Skin epidermis (tissue), 12 donors: Measurements from ENCODE around the gene TRIM42.
A peak's percentile ranks its signal among the peaks of the same experiment; 100 is the strongest.

ENCODE experiments used
- H3K27ac ChIP-seq, 21 experiments: fragments of 200-600 bp; sonication (generic) in 11 of 21; one replicate each; pipeline ENCODE4 v1.5.0; 2020; ENCODE audit warnings: mild to moderate bottlenecking in 3 of 21, inconsistent platforms in 2 of 21, moderate library complexity in 2 of 21
- H3K4me3 ChIP-seq, 7 experiments: fragments of 200-600 bp; sonication (generic) in 2 of 7; one replicate each; pipeline ENCODE4 v1.5.0; 2020; ENCODE audit warnings: inconsistent platforms in 2 of 7, mild to moderate bottlenecking in 2 of 7, moderate library complexity in 1 of 7

TRIM42 gene

DNA sequence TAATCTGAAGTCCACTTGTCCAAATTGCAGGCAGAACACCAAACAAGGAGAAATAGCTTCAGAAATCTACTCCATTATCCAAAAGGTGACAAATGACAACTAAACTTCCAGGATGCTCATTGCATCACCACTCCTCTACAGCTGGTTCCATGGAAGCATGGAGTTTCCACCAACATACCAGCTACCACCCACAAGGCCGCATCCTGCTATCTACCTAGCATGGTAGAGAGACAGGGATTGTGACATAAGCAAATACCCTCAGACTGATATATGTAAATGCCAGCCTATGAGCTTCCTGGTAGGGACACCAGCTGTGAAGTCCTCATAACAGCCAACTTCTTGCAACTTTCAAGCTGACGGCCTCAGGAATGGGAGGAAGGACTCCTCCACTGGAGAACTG, at the start of gene TRIM42:
Gene TRIM42 (plus strand): TSS at position 301 of the 400 bp plus-strand sequence. CDS start 166 bp downstream, outside the sequence.
- Histone ChIP-seq H3K4me3 (no peak within 1 kb of the TSS), H3K27ac (no peak within 1 kb of the TSS)

DNA sequence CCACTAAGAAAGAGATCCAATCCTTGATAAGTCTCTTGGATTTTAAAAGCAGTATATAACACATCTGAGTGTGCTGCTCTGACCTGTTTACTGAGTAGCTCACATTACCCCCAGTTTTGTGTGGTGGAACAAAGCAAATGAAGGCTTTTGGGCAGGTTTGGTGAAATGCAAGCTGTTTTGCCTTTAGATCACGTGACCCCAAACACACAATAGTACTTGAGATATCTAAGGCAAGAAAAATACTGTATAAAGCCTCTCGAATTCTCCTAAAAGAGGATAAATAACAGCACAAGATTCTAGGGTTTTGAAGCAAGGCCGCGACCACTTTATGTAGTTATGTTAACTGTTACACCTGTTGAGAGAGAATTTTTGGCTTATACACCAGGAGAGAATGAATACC, 49.3 kb upstream of the TRIM42 start:
- Histone ChIP-seq H3K4me3 (no peak overlapping the region), H3K27ac (no peak overlapping the region)

DNA sequence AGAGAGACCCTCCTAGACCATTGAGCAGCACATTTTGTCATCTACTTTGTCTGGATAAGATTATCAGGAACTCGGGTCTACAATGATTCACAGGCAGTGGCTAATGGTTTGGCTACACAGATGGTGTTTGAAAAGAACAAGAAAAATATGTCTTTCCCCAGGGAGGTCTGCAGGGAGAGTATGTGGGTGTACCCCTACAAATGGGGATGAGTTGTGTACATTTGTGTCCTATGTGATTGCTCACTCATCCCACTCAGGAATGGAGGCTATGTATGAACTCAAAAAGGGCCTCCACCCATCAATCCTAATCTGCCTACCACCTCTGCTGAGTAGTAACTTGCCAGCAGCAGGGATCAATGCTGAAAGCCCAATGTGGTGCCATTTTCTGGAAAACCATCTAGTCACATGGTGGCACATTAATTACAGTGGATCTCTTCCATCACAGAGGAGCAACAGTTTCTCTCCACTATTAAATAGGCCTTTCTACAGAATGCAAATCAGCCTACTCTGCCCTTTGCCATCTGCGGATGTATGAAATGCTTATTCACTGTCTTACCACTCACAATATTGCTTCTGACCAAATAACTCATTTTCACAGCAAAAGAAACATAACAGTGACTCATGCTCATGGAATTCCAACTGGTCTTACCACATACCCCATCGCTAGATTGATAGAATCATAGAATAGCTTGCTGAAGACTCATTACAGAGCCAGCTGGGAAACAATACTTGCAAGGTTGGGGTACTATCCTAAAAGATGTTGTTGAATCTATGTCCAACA, 48.3 kb upstream of the TRIM42 start:
- no peak overlapping the region for H3K27ac ChIP-seq
- H3K4me3 ChIP-seq = no peak overlapping the region

DNA sequence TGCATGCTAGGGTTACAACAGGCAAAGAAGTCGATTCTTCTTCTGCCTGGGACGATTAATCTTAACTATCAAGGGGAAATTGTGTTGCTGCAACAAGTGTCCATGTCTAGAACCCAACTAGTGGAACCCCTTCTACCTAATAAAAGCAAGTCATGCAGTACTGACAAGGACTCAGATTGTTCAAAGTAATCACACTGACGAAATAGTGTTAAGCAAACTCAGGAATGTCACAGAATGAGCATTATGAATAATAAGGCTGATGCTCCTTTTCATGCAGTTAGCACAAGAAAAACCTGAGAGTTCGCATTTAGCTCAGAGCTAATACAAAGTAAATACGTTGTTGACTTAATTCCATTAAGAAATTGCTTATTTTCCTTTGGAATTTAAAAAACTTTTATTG, 47.5 kb upstream of the TRIM42 start:
- Histone ChIP-seq H3K27ac (no peak overlapping the region), H3K4me3 (no peak overlapping the region)

DNA sequence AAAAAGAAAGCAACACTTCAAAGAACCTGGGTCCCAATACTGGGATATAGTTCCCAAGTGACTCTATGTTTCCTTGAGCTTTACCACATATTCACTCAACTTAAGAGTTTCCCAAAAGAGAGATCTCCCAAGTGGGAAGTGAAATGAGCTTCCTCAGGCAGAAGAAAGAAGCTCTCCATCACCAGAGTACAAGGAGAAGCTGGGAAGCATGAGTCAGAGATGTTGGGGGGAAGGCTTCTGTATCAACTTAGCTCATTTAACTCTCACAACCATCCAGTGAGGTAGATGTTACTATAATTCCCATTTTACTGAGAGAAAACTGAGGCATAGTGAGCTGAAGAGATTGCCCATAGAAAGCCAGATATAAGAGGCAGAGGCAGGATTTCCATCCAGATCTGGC, 47.0 kb upstream of the TRIM42 start:
- H3K27ac ChIP-seq = no peak overlapping the region
- H3K4me3 ChIP-seq = no peak overlapping the region

DNA sequence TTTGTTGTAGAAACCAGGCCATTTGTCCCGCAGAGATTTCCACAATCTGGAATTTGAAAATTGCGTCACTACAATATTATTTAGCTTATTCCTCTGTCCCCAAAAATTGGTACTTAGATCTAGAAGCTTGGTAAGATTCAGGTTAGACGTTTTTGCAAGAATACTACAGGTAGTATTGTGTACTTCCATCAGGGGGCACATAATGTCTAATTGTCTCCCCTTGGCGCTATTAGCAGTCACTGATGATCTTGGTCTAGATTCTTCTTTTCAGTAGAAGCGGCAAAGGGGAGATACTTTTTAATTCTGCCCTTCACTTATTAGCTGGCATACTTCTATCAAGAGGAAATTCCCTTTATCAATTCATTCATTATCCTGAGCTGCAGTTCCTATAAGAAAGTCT, 42.6 kb upstream of the TRIM42 start:
- Histone ChIP-seq H3K27ac (no peak overlapping the region), H3K4me3 (no peak overlapping the region)

DNA sequence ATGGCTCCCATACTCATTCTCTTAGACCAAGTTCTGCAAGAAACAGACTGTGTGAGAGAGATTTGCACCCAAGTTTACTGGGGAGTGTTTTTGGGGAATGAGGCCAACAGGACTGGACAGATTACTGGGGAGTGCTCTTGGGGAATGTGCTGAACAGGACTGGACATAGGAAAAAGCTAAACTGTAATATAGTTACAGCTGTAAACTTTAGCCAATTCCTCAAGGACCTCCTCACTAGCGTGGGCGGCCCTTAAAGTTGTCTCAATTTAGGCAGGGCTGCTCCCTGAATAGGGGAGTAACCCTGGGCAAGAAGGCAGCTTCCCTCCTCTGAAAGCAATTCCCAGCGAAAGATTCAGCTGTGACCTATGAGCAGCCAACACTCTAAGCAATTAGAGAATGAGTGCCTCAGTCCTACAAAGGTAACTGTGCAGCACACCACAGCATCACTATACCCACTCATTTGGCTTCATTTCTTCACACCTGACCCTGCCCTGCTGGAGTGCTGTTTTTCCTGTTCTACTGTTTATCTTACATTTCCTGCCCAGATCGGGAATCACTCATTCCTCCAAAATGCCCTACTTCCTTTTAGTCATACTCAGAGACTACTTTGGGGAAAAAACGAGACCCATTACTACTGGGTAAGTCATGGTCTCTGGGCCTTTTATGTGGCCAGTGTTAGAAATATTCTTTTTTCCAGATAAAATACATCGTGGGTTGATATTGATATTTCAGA, 41.3 kb upstream of the TRIM42 start:
- no peak overlapping the region for H3K27ac ChIP-seq
- no peak overlapping the region for H3K4me3 ChIP-seq

DNA sequence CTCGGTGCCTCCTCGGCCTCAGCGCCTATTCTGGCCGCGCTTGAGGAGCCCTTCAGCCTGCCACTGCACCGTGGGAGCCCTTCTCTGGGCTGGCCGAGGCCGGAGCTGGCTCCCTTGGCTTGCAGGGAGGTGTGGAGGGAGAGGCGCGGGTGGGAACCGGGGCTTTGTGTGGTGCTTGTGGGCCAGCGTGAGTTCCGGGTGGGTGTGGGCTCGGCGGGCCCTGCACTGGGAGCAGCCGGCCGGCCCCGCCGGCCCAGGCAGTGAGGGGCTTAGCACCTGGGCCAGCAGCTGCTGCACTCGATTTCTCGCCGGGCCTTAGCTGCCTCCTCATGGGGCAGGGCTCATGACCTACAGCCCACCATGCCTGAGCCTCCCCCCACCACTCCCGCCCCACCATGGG, 26.6 kb upstream of the TRIM42 start:
- Histone ChIP-seq H3K27ac (no peak overlapping the region), H3K4me3 (no peak overlapping the region)

DNA sequence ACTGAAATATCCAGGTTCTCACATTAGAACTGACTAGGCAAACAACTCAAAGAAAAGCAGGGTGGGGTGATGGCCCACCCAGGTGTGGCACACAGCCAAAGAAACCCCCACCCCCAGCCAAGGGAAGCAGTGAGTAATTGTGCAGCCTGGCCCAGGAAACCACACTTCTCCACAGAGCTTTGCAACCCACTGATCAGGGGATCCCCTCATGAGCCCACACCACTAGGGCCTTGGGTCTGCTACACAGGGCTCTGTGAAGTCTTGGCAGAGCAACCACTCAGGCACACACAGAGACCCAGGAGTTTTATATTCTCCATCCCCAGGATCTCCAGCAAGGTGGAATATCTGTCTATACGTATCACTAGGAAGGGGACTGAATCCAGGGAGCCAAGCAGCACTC, 22.2 kb upstream of the TRIM42 start:
- Histone ChIP-seq H3K27ac (no peak overlapping the region), H3K4me3 (no peak overlapping the region)

DNA sequence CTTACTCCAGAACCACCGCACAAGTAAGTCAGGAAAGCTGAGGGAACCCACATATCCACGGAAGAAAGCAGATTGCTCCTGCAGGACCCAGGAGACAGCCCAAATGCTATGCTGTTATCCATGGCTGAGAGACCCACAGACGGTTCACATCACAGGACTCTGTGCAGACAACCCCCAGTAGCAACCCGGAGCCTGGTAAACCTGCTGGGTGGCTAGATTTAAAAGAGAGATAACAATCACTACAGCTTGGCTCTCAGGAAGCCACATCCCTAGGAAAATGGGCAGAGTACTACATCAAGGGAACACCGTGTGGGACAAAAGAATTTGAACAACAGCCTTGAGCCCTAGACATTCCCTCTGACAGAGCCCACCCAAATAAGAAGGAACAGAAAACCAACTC, 13.8 kb upstream of the TRIM42 start:
- no peak overlapping the region for H3K4me3 ChIP-seq
- no peak overlapping the region for H3K27ac ChIP-seq

DNA sequence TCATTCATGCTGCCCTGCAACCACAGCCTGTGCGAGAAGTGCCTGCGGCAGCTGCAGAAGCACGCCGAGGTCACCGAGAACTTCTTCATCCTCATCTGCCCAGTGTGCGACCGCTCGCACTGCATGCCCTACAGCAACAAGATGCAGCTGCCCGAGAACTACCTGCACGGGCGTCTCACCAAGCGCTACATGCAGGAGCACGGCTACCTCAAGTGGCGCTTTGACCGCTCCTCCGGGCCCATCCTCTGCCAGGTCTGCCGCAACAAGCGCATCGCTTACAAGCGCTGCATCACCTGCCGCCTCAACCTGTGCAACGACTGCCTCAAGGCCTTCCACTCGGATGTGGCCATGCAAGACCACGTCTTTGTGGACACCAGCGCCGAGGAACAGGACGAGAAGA, 4.7 kb downstream of the TRIM42 start:
- Histone ChIP-seq H3K27ac (no peak overlapping the region), H3K4me3 (no peak overlapping the region)

DNA sequence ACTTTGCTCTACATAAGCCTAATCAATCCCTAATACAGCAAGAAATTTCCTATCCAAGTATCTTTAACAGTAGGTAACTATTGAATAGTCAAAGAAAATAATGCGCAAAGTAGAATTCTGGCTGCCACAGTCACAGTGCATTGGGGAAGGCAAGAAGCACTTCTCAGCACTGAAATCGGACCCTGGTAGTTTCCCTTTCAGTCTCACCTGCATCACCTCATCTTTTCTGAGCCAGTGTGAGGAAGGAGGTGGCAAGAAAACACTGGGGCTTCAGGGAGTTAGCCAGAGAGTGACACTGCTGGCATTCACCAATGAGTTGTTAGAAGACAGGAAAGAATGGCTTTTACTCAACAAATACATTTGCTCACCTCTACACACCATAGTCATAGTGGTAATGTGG, 8.3 kb downstream of the TRIM42 start:
- Histone ChIP-seq H3K27ac (no peak overlapping the region), H3K4me3 (no peak overlapping the region)

DNA sequence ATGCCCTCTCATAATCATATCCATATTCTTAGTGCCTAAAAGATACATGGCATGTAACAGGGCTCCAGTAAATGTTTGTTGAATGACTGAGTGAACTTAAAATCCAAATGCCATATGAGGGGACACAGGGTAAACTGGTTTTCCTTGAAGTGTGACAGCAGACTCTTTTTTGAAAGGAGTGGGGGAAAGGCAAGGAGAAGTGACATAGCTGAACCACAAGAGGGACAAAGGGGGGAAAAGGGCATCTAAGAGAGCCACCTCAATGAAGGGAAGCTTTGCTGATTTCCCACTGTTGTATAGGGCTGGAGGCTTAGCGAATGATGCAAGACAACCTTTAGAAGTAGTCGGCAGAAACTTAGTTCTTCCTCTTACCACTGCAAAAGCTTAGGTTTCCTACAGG, 9.1 kb downstream of the TRIM42 start:
- Histone ChIP-seq H3K27ac (no peak overlapping the region), H3K4me3 (no peak overlapping the region)

DNA sequence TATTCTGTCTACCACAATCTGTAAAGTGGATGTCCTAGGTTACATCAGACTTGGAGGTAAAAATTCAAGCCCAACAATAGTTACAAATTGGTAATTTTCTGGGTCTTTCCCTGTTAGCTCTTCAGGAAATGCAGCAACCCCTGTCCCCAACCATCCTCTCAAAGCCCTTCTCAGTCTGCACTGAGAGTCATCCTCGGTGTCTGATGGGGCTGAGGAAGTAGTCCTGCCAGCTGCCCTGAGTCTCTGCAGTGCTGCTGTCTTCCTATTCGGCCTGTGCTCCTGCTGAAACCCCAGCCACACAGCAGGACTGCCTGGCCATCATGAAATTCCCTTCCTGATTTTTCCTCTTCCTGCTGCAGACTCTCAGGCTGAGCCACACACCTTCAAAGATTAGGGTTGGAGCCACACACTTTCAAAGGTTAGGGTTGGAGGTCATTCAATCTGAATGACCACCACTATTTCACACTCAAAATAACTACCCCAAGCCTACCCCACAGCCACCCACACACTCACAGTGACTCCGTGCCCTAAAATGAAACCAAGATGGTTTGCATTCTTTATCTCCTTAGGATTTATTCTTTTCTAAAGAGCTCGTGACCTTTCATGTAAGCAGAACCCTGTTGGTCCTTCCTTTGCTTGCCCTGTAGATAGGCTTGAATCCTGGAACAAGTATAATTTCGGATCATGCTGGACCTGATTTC, 17.6 kb downstream of the TRIM42 start:
- H3K27ac ChIP-seq = no peak overlapping the region
- H3K4me3 ChIP-seq = no peak overlapping the region

DNA sequence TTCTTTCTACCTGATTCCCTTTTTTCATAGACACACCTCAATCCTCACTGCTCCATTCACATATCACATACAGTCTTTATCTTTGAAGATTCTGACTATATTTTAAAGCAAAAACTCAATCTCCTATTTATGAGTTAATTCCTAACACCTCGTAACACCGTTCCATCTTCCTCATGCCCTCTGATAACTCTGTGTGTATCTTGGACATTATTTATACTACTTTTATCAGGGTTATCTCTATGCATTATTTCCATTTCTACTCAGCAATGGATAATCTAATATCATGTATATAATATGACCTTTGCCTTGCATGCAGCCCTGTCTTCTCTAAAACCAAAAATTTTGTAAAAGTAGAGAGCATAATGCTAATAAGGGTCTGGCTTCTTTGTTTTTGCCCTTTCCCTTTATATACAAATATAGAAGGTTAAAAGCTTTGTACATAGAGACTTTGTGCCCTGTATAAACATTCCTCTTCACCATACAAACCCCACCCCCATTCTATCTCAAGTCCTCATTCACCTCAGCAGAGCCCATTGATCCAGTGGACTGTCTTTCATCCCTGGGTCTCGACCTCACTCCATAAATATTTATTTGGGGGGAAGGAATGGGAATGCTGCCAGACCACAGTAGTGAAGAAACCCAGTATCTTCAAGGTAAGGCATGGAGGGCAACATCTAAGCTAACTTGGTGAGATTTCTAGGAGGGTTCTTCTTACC, 21.8 kb downstream of the TRIM42 start:
- Histone ChIP-seq H3K4me3 (no peak overlapping the region), H3K27ac (no peak overlapping the region)

DNA sequence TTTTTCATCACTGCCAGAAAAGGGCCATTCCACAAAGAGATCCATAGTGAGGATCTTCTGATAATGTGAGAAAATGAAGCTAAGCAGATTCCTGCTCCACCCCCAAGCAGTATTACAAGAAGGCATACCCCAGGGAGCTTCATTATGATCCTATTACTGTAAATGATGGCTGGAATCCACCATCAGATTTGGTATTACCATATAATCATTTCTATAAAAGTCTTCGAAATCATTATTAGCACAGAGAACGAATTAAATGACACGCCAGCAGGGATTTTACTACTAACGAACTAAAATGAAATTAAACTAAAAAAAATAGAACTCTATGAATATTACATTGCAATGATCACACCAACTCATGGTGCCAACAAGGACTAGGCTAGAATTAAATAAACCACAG, 24.4 kb downstream of the TRIM42 start:
- no peak overlapping the region for H3K27ac ChIP-seq
- no peak overlapping the region for H3K4me3 ChIP-seq

DNA sequence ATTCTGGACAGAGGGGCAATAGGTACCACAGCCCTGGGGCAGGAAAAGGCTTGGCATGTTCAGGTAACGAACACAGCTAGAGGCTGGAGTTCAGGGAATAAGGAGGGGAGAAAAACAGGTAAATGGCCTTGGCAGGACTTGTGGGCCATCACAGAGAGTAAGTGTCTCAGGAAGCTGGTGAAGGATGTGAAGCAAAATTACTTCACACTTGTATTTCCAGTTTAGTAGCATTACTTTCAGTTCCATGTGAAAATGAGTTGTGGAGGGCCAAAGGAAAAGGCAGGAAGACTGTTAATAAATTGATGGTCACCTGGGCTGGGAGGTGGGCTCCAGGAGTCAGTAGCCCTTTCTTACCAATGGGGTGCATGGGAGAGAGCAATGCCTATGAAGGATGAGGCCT, 25.6 kb downstream of the TRIM42 start:
- Histone ChIP-seq H3K27ac (no peak overlapping the region), H3K4me3 (no peak overlapping the region)

DNA sequence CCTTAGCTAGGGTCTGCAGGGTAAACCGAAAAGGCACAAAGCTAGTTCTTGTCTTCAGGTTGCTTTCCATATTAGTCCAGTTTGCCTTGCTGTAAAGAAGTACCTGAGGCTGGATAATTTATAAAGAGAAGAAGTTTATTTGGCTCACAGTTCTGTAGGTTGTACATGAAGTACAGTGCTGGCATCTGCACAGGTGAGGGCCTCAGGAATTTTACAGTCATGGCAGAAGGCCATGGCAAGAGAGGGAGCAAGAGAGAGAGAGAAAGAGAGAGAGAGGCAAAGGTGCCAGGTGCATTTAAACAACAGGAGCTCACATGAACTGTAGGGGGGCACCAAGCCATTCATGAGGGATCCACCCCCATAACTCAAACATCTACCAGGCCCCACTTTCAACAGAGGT, 26.9 kb downstream of the TRIM42 start:
- no peak overlapping the region for H3K27ac ChIP-seq
- no peak overlapping the region for H3K4me3 ChIP-seq

DNA sequence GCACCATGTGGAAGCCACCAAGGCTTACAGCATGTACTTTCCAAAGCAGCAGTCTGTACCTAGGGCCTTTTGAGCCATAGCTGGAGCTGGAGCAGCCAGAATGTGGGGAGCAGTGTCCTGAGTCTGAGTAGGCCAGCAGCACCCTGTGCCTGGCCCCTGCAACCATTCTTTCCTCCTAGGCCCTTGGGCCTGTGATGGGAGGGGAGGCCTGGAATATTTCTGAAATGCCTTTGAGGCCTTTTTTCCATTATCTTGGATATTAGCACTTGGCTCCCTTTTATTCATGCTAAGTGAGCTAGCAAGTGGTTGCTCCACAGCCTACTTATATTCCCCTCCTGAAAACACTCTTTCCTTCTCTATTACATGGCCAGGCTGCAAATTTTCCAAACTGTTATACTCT, 28.1 kb downstream of the TRIM42 start:
- Histone ChIP-seq H3K4me3 (no peak overlapping the region), H3K27ac (peak overlapping the region in 1 of 21 experiments; percentile 40)

DNA sequence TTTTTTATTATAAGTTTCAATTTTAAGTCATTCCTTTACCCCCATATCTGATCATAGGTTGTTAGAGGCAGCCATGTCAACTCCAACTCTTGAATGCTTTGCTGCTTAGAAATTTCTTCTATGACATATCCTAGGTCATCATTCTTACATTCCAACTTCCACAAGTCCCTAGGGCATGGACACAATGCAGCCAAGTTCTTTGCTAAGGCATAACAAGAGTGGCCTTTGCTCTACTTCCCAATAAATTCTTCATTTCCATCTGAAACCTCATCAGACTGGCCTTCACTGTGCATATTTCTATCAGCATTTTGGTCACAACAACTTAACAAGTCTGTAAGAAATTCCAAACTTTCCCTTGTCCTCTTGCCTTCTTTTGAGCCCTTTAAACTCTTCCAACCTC, 28.5 kb downstream of the TRIM42 start:
- H3K4me3 ChIP-seq = no peak overlapping the region
- H3K27ac ChIP-seq = no peak overlapping the region
